GM18508 (cell line): ENCODE measurements around the gene CP.

Experiments used
- ATAC-seq: cut with Tn5 transposase; IDR thresholded peaks from one replicate; pipeline ENCODE4 v1.9.1; 2021; ENCODE audit warnings: moderate number of reproducible peaks; ENCODE audit not compliant: insufficient read depth, unreplicated experiment

Gene CP

GRCh38 chr3:149195221-149195620, 26.4 kb downstream of the CP start:
- ATAC-seq, result no peak

- ATAC-seq, result no peak
Measured at GRCh38 chr3:149188494-149188893, 33.1 kb downstream of the CP start.

DNA sequence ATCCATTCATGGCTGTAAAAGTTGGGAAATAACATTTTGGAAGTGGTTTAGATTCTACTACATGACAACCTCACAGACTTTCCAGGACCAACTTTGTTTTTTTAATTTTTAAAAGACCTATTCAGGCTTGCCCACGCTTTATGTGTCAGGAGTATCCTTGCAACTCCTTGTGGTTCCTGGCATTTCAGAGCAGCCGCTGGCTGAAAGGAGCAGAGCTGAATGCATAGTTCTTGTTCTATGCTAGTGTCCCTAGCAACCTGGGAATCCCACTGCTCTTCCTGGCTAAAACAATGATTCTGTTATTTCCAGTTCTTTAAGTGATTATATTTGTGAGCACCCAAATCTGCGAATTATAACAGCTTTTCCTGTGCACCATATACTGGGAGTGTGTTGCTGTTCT, 34.9 kb downstream of the CP start:
- ATAC-seq, result no peak

GRCh38 chr3:149186219-149186618, 35.4 kb downstream of the CP start:
- ATAC-seq, result no peak

DNA sequence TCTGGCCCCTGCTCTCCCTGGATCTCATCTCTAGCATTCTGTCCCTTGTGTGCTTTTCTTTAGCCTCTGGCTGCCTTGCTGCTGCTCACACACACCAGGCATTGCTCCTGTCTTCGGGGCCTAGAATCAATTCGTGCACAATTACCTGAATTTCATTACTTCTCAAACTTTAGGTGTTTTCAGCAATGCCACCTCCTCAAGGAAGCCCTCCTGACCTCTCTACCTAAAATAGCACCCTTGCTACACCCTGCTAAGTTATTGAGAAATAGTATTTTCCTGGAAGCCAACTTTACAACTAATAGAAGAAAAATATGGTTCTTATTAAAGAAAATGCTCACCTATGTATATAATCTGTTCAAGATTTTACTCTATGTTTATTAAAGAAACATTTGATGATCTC, 40.4 kb downstream of the CP start:
- no peak for ATAC-seq

GRCh38 chr3:149180057-149180573, 41.5 kb downstream of the CP start:
- ATAC-seq, result no peak

DNA sequence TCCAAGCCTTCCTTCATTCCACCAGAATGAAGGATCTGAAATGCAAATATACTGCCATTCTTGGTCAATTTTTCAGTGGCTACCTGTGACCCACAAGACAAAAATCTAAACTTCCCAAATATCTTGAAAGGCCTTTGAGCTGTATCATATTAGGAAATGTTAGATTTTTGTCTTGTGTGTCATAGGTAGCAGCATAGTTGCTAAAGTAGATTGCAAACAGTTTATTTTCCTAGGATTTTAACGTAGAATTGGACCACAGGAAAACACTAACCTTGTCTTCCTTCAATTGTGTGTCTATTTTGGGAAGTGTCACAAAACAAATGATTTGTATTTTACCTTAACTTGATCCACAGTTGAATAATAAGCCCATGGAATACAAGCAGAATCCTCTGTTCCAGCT, 42.4 kb downstream of the CP start:
- no peak for ATAC-seq

DNA sequence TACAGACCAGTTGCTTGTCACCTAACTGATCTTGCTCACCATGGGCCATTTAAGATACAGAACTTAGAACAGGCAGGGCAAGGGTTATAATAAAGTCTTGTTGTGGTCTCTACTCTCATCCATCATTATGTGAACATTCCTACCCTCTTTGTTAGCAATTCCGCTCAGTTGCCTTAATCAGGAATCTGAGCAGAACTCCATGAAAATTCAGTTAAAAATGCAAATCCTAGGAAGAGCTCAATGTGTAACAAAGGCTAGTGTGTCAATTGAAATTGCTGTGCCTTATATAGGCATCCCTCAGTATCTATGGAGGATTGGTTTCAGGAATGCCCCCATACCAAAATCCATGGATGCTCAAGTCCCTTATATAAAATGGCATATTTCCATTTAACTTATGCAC, 44.5 kb downstream of the CP start:
- ATAC-seq, result no peak

- peak; percentile 94 for ATAC-seq
Measured at GRCh38 chr3:149174901-149175300, 46.7 kb downstream of the CP start.

DNA sequence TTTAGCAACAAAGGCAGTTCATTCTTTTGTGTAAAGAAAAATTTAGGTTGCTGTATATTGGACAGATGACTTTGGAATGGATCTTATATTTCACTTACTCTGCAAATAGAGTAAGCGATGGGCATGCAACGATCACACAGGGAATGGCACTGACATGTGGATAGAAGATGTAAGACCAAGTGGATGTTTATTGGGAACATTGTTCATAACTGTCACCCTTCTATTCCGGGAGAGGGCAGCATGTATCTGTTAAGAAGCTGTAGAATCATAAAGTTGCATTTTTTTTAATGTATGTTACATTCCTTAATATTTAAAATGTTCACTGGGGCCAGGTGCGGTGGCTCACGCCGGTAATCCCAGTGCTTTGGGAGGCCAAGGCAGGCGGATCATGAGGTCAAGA, 51.0 kb downstream of the CP start:
- no peak for ATAC-seq

GRCh38 chr3:149167898-149168297, 53.7 kb downstream of the CP start:
- ATAC-seq, result no peak

DNA sequence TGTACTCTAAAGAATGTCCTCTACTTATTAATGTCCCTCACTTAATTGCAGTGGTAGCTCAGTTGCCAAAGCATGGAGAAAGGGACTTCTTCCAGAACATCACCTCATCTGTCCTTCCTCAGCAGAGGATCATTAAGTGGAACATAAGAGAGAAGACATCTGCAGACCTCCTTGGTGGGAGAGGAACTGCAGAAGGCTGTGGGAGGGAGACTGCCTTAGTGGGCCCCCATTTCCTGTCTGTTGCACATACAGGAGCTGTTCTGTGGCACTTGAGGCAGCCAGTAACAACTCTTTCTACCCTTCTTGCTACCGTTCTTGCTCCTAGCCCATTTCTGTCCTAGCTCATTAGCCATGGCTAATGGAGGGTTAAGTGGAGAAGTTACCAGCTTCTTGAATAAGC, 58.6 kb downstream of the CP start:
- ATAC-seq, result no peak

DNA sequence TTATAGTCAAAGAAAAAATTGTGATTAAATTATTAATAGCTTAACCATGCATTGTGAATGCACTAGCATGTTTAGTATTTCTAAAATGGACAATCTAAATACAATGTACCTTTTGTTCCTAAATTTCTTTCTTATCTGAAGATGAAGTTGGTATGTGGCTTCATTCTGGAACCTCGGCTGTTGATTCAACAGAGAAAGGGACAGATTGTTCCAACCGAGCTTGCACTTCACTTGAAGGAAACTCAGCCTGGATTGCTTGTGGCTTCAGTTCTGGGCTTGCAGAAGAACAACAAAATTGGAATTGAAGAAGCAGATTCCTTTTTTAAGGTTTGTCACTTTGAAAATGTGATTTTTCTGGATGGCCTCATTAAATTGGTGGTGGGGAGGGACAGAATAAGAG, 59.6 kb downstream of the CP start:
- no peak for ATAC-seq

DNA sequence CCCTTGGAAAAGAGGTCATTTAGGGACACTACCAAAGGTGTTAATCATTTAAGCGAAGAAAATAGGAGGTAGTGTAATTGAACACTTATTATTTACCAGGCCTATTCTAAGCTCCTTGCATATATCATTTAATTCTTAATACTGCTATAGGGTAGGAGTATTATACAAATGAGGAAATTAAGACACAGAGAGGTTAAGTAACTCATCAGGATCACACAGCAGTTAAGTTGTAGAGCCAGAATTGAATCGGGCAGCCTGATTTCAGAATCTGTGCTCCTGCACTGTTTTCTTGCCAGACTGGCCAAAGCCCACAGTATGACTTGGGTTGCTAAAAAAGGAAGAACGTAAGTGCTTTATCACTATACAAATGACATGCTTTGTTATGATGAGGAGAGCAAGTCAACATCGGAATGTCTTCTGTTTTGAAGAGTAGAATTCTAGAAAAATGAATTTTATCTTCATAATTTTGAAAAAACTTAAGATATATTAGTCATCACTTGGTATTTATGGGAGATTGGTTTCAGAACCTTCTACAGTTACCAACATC, 60.8 kb downstream of the CP start:
- no peak for ATAC-seq

DNA sequence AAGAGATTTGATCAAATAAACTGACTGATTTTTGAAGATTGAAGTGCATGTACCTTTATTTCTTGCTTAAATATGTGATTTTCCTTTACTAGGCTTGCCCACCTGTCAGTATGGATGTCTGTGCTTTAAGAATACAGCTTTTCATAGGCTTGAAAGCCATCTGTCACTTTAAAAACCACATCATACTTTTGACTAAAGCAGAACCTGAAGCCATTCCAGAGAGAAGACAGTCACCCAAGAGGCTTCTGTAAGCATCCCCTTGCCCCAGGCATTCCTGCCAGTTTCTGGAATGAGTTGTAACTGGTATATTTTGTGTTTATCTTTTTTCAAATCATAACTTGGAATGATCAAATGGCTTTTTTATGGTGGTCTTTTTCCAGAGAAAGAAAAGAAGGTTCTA, 68.2 kb downstream of the CP start:
- no peak for ATAC-seq

DNA sequence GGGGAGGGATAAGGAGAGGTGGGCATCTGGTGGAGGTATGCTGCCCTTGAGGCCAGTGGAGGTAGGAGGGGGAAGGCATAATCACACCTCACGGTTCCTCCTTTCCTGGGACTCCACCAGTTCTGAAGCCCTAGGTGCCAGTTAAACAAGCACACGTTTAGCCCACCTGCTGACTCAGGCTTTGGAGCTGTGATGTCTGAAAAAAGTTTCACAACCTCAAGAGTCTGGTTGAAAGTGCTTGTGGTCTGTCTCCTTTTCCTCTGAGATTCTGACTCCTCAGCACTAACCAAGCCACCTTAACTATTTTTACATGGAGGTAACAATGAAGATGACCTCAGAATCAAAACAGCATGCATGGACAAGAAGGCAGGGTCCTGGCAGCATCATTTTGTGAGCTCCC, 69.2 kb downstream of the CP start:
- peak; percentile 92 for ATAC-seq

- no peak for ATAC-seq
Measured at GRCh38 chr3:149151843-149152242, 69.8 kb downstream of the CP start.

DNA sequence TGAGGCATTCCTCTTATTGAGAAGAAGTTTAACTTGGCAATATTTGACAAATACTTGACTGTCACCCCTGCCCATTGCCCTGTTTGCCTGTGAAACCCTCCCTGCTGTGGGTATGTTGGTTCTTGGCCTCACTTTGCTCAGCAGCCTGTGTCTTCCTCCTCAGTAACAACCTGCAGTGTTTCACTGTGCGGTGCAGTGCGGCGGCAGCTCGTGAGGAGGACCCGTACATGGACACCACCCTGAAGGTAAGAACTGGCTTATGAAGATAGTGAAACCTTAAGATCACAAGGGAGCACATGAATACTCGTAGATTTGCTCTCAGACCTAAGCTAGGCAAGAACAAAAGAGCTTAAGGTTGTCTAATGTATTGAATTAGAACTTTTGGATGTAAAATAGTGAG, 71.2 kb downstream of the CP start:
- ATAC-seq, result no peak

DNA sequence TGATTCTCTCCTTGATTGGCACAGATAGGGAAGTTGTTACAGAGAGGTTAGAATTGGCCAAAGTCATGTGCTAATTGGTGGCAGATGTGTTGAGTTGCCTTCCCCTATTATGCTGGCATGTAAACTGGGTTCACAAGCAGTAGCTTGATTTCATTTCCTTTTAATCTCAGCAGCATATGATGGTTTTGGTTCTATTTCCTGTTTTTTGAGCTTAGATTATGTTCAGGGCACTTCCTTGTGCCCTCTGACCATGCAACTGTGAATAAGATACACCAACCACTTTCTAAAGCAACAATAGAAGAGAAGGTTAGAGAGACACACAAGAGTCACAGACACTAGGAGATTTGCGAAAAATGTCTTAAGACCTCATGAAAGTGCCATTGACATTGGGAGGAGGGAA, 75.7 kb downstream of the CP start:
- ATAC-seq, result peak; percentile 89

GRCh38 chr3:149145356-149145755, 76.3 kb downstream of the CP start:
- ATAC-seq, result no peak

DNA sequence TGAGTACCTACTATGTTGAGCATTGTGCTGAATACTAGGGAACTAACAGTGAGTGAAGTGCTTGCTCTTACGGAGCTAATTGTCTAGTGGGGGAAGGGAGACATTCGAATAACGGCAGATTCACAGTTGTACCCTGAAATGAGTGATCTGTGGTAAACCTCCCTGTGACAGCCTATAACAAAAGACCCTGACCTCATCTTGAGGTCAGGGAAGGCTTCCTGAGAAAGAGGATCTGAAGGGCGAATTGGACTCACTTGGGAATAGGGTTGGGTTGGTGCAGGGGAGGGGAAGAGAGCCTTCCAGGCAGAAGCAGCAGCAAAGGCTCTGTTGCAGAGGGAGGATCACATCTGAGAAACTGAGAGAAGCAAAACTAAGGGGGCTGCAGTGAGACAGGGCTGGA, 78.9 kb downstream of the CP start:
- ATAC-seq, result no peak

GRCh38 chr3:149134575-149134974, 87.1 kb downstream of the CP start:
- no peak for ATAC-seq

- ATAC-seq, result no peak
Measured at GRCh38 chr3:149131589-149131988, 90.0 kb downstream of the CP start.
